Coronary artery (tissue), 2 donors: ENCODE results near the gene ITGB1BP2.
"Not testable (repeated sequence)": the region's sequence is repeated elsewhere in the genome, so short reads cannot be mapped to it uniquely, and the experiment has no call there.

Source experiments
- DNase-seq: peaks from one replicate; pipeline ENCODE4 v3.0.0-alpha.2; 2017; ENCODE audit warnings: low spot score
- H3K27ac ChIP-seq, 2 donors: fragments of 200-600 bp; sonication (generic); one replicate each; pipeline ENCODE4 v1.5.1; 2016 to 2019
- H3K4me3 ChIP-seq: fragments of 200-600 bp; sonication (generic); 2 replicates; pipeline ENCODE4 v1.5.1; 2016; ENCODE audit warnings: mild to moderate bottlenecking, moderate library complexity
- CTCF ChIP-seq: fragments of 200-600 bp; sonication (generic); IDR thresholded peaks from one replicate; pipeline ENCODE4 v1.5.1; 2019; ENCODE audit warnings: antibody characterized with exemption

The ITGB1BP2 gene

GRCh38 chrX:71292669-71293365 is 8.7 kb upstream of the ITGB1BP2 start:
- Histone ChIP-seq H3K4me3 (no peak overlapping the region), H3K27ac (no peak overlapping the region)
- TF ChIP-seq CTCF, result no peak
- DNase-seq, result no peak

- DNase-seq, result no peak
- H3K4me3 ChIP-seq, result no peak overlapping the region
- H3K27ac ChIP-seq, result no peak overlapping the region
- no peak for TF ChIP-seq CTCF
These were observed 4.7 kb upstream of the ITGB1BP2 start for GRCh38 chrX:71296806-71297205.

- no peak overlapping the region for H3K4me3 ChIP-seq
- H3K27ac ChIP-seq, result no peak overlapping the region
- TF ChIP-seq CTCF, result no peak
- DNase-seq, result no peak
These were observed 3.4 kb upstream of the ITGB1BP2 start for GRCh38 chrX:71298119-71298518.

GRCh38 chrX:71300064-71300463 is 1.5 kb upstream of the ITGB1BP2 start:
- not testable (repeated sequence) for DNase-seq

GRCh38 chrX:71300495-71300894 is 1.1 kb upstream of the ITGB1BP2 start:
- not testable (repeated sequence) for DNase-seq, H3K4me3 ChIP-seq, H3K27ac ChIP-seq

More at GRCh38 chrX:71300064-71300463, 1.5 kb upstream of the ITGB1BP2 start:
- not testable (repeated sequence) for H3K4me3 ChIP-seq, H3K27ac ChIP-seq

- no peak for DNase-seq
- Histone ChIP-seq H3K27ac (peak overlapping the region; percentile 66 to 77), H3K4me3 (peak overlapping the region; percentile 53)
- TF ChIP-seq CTCF, result no peak
These were observed 1.1 kb downstream of the ITGB1BP2 start for GRCh38 chrX:71302461-71303213.

- H3K27ac ChIP-seq, result no peak overlapping the region
- no peak for DNase-seq
- TF ChIP-seq CTCF, result no peak
- H3K4me3 ChIP-seq, result no peak overlapping the region
These were observed 3.0 kb downstream of the ITGB1BP2 start for GRCh38 chrX:71304561-71304960.

- no peak for TF ChIP-seq CTCF
- Histone ChIP-seq H3K27ac (no peak overlapping the region), H3K4me3 (no peak overlapping the region)
- DNase-seq, result no peak
These were observed 14.4 kb downstream of the ITGB1BP2 start for GRCh38 chrX:71315917-71316316.

GRCh38 chrX:71316959-71317358 is 15.4 kb downstream of the ITGB1BP2 start:
- not testable (repeated sequence) for DNase-seq, H3K4me3 ChIP-seq
- peak overlapping the region in 1 of 2 donors; percentile 48 for H3K27ac ChIP-seq
